Measurements from ENCODE around the gene STXBP1.

The STXBP1 gene

GRCh38 chr9:127729522-127730256 lies 117.6 kb downstream of the STXBP1 start:
- H3K4me2 ChIP-seq (ENCODE audit: insufficient read depth, low read length) = no peak overlapping the region
- no peaks in the 10 kb centered on the region for H3K9me3 ChIP-seq (ENCODE audit: insufficient read depth, low read length, severe bottlenecking)
- no peak overlapping the region for H2AFZ ChIP-seq (ENCODE audit: low read depth, low read length)
- DNase-seq (no peak), ATAC-seq (ENCODE audit: insufficient read depth, low read depth) (no peak)
- H3K27me3 ChIP-seq (ENCODE audit: insufficient read depth, low read length, poor library complexity) = no peaks in the 10 kb centered on the region
- 0 out of 2 replicates have a peak, but pooled peaks cover 4% of the 10 kb centered on the region for H4K20me1 ChIP-seq (ENCODE audit: insufficient read depth, low read length)
- peaks cover 12% of the 10 kb centered on the region for H3K4me1 ChIP-seq (ENCODE audit: insufficient read depth, low read length)
- H3K36me3 ChIP-seq (ENCODE audit: insufficient read depth, low read length) = peaks cover 12% of the 10 kb centered on the region; the same call in 1 of the 2 replicates
- H3K27ac ChIP-seq (ENCODE audit: low read length) = no peak overlapping the region
- 0 out of 2 replicates have a peak, but pooled peaks cover 2% of the 10 kb centered on the region for H3K79me2 ChIP-seq (ENCODE audit: insufficient read depth, low read length)
- no peak overlapping the region for H3K4me3 ChIP-seq (ENCODE audit: low read depth in 1 of 2, low read length in 2 of 2)
- TF ChIP-seq EZH2 (IDR thresholded peaks at IDR 0.05; ENCODE audit: borderline replicate concordance, low read depth, low read length, severe bottlenecking) = no peak
- no peak for TF ChIP-seq CTCF (IDR thresholded peaks at IDR 0.05; ENCODE audit: borderline replicate concordance, extremely low read depth, low read length, poor library complexity, severe bottlenecking)
- H3K9ac ChIP-seq (ENCODE audit: low read depth, low read length) = no peak overlapping the region

GRCh38 chr9:127730262-127730661 lies 118.2 kb downstream of the STXBP1 start:
- DNase-seq (no peak), ATAC-seq (ENCODE audit: insufficient read depth, low read depth) (no peak)
- Histone ChIP-seq H3K4me2 (ENCODE audit: insufficient read depth, low read length) (no peak overlapping the region), H3K79me2 (ENCODE audit: insufficient read depth, low read length) (0 out of 2 replicates have a peak, but pooled peaks cover 2% of the 10 kb centered on the region), H3K27ac (ENCODE audit: low read length) (no peak overlapping the region), H3K4me3 (ENCODE audit: low read depth in 1 of 2, low read length in 2 of 2) (no peak overlapping the region), H3K27me3 (ENCODE audit: insufficient read depth, low read length, poor library complexity) (no peaks in the 10 kb centered on the region), H4K20me1 (ENCODE audit: insufficient read depth, low read length) (0 out of 2 replicates have a peak, but pooled peaks cover 4% of the 10 kb centered on the region), H3K9ac (ENCODE audit: low read depth, low read length) (no peak overlapping the region), H2AFZ (ENCODE audit: low read depth, low read length) (no peak overlapping the region), H3K4me1 (ENCODE audit: insufficient read depth, low read length) (peaks cover 12% of the 10 kb centered on the region), H3K36me3 (ENCODE audit: insufficient read depth, low read length) (peaks cover 12% of the 10 kb centered on the region; the same call in 1 of the 2 replicates), H3K9me3 (ENCODE audit: insufficient read depth, low read length, severe bottlenecking) (no peaks in the 10 kb centered on the region)
- TF ChIP-seq CTCF (IDR thresholded peaks at IDR 0.05; ENCODE audit: borderline replicate concordance, extremely low read depth, low read length, poor library complexity, severe bottlenecking) (no peak), EZH2 (IDR thresholded peaks at IDR 0.05; ENCODE audit: borderline replicate concordance, low read depth, low read length, severe bottlenecking) (no peak)

GRCh38 chr9:127730799-127731410 lies 118.8 kb downstream of the STXBP1 start:
- Histone ChIP-seq H3K9ac (ENCODE audit: low read depth, low read length) (no peak overlapping the region), H4K20me1 (ENCODE audit: insufficient read depth, low read length) (0 out of 2 replicates have a peak, but pooled peaks cover 4% of the 10 kb centered on the region), H3K36me3 (ENCODE audit: insufficient read depth, low read length) (peaks cover 12% of the 10 kb centered on the region; the same call in 1 of the 2 replicates), H3K27me3 (ENCODE audit: insufficient read depth, low read length, poor library complexity) (no peaks in the 10 kb centered on the region), H3K4me1 (ENCODE audit: insufficient read depth, low read length) (peaks cover 19% of the 10 kb centered on the region), H3K79me2 (ENCODE audit: insufficient read depth, low read length) (0 out of 2 replicates have a peak, but pooled peaks cover 2% of the 10 kb centered on the region), H3K9me3 (ENCODE audit: insufficient read depth, low read length, severe bottlenecking) (no peaks in the 10 kb centered on the region), H2AFZ (ENCODE audit: low read depth, low read length) (no peak overlapping the region), H3K4me3 (ENCODE audit: low read depth in 1 of 2, low read length in 2 of 2) (no peak overlapping the region), H3K4me2 (ENCODE audit: insufficient read depth, low read length) (no peak overlapping the region), H3K27ac (ENCODE audit: low read length) (no peak overlapping the region)
- ATAC-seq (ENCODE audit: insufficient read depth, low read depth) = no peak
- TF ChIP-seq EZH2 (IDR thresholded peaks at IDR 0.05; ENCODE audit: borderline replicate concordance, low read depth, low read length, severe bottlenecking) (no peak), CTCF (IDR thresholded peaks at IDR 0.05; ENCODE audit: borderline replicate concordance, extremely low read depth, low read length, poor library complexity, severe bottlenecking) (no peak)
- no peak for DNase-seq

Measured in DND-41 (cell line).